Measurements from ENCODE around the gene TOP2A. TPM values are rescaled to one million over a fixed set of nuclear protein-coding genes. Genes with fewer than 3 reads are reported as not detected.

Gene TOP2A
- total and polyA plus RNA-seq, 10 donors, result 5.5 to 37.5 (median 13.5) TPM

DNA sequence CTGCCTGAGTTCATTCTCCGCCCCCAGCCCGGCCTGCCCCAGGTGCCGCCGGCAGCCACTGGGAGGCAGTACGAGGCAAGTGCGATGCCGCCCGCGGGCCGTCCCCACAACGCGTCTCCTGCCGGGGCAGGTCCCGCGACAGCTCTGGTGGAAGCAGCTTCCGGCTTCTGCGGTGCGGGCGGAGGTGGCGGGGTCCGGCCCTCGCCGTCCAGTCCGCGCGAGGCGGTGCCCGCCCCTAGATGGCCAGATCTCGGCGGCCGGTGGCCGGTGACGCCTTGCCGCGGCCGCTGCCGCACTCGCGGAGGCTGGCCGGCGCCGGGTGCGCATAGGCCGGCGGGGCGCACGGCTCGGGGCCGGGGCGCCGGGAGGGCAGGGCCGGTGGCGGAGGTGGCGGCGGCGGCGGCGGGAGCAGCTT lies 55.0 kb downstream of the TOP2A start:
- 1 to 2% (median 1%) methylated on average over 21 to 58 of the region's 58 CpGs for WGBS, 5 donors
- H3K27me3 ChIP-seq (replicated peaks in 1 of 7), result peaks cover 0 to 42% (median 6%) of the 10 kb centered on the region in 7 donors
- peaks cover 7 to 54% (median 31%) of the 10 kb centered on the region in 6 donors for H3K4me1 ChIP-seq
- TF ChIP-seq, protein P1, sequence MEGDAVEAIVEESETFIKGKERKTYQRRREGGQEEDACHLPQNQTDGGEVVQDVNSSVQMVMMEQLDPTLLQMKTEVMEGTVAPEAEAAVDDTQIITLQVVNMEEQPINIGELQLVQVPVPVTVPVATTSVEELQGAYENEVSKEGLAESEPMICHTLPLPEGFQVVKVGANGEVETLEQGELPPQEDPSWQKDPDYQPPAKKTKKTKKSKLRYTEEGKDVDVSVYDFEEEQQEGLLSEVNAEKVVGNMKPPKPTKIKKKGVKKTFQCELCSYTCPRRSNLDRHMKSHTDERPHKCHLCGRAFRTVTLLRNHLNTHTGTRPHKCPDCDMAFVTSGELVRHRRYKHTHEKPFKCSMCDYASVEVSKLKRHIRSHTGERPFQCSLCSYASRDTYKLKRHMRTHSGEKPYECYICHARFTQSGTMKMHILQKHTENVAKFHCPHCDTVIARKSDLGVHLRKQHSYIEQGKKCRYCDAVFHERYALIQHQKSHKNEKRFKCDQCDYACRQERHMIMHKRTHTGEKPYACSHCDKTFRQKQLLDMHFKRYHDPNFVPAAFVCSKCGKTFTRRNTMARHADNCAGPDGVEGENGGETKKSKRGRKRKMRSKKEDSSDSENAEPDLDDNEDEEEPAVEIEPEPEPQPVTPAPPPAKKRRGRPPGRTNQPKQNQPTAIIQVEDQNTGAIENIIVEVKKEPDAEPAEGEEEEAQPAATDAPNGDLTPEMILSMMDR (IDR thresholded peaks at IDR 0.05 in 8 of 11, conservative IDR thresholded peaks at IDR 0.05 in 3 of 11), result peak; percentile 8 to 83 (median 62)
- TF ChIP-seq POLR2A (IDR thresholded peaks at IDR 0.05), result no peak
- TF ChIP-seq POLR2AphosphoS5 (IDR thresholded peaks at IDR 0.05), result peak in 2 of 3 donors; percentile 67 to 78
- H3K9me3 ChIP-seq, result no peaks in the 10 kb centered on the region
- H3K36me3 ChIP-seq, result no peaks in the 10 kb centered on the region
- intact Hi-C loops (cut with DNase I; ENCODE audit: low total_unique reads), result loop anchor here (5.0 kb wide), 1 partner anchor 55 kb away; the partner anchor contains the start of gene TOP2A
- peak overlapping the region; percentile 30 to 78 (median 56) for H3K4me3 ChIP-seq
- peak; percentile 94 for DNase-seq
- H3K27ac ChIP-seq, result peak overlapping the region in 5 of 8 donors; percentile 78 to 84 (median 81)

DNA sequence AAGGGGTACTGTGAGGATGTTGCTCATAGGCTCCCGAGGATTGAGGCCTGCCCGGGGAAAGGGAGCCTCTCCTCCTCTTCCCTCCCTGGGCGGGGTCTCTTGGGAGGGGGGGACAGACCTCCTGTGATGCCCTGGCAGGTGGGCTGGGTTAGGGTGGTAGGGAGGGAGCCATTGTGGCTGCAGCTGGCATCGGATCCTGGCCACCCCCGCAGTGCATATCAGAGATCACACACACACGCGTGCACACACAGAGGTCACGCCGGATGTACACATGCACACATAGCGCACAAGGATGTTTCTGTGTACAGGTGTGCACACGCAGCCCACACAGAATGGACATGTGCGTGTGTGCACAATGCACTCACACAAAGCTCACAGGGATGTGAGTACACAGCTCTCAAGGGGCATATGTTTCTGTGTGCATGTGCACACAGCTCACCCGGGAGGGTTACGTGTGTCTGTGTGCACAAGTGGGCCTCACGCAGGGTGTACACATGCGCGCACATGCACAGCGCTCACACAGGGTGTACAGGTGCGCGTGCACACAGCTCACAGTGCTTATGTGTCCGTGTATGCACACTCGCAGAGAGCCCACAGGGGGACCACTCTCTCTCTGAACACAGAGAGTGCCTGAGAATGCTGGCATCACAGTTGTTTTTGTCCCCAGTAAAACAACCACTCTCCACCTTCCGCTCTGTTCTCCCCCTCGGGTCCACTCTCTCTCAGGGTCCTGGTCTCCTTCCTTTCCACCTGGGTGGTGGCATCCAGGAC lies 55.6 kb downstream of the TOP2A start:
- H3K36me3 ChIP-seq, result peaks cover 0 to 5% (median 0%) of the 10 kb centered on the region in 6 donors
- H3K27ac ChIP-seq, result peak overlapping the region in 2 of 8 donors; percentile 79 to 81
- no peak for TF ChIP-seq POLR2A (IDR thresholded peaks at IDR 0.05)
- TF ChIP-seq, protein P1 (IDR thresholded peaks at IDR 0.05 in 8 of 11, conservative IDR thresholded peaks at IDR 0.05 in 3 of 11), result no peak
- no peak for TF ChIP-seq POLR2AphosphoS5 (IDR thresholded peaks at IDR 0.05)
- H3K27me3 ChIP-seq (replicated peaks in 1 of 7), result peaks cover 0 to 42% (median 6%) of the 10 kb centered on the region in 7 donors
- WGBS, 5 donors, result 67 to 78% (median 72%) methylated on average over 9 to 24 of the region's 24 CpGs
- intact Hi-C loops (cut with DNase I; ENCODE audit: low total_unique reads), result loop anchor here (5.0 kb wide), 1 partner anchor 55 kb away; the partner anchor contains the start of gene TOP2A
- peaks cover 7 to 60% (median 34%) of the 10 kb centered on the region in 6 donors for H3K4me1 ChIP-seq
- peak overlapping the region in 7 of 8 donors; percentile 47 to 78 (median 57) for H3K4me3 ChIP-seq
- no peaks in the 10 kb centered on the region for H3K9me3 ChIP-seq
- DNase-seq, result no peak

DNA sequence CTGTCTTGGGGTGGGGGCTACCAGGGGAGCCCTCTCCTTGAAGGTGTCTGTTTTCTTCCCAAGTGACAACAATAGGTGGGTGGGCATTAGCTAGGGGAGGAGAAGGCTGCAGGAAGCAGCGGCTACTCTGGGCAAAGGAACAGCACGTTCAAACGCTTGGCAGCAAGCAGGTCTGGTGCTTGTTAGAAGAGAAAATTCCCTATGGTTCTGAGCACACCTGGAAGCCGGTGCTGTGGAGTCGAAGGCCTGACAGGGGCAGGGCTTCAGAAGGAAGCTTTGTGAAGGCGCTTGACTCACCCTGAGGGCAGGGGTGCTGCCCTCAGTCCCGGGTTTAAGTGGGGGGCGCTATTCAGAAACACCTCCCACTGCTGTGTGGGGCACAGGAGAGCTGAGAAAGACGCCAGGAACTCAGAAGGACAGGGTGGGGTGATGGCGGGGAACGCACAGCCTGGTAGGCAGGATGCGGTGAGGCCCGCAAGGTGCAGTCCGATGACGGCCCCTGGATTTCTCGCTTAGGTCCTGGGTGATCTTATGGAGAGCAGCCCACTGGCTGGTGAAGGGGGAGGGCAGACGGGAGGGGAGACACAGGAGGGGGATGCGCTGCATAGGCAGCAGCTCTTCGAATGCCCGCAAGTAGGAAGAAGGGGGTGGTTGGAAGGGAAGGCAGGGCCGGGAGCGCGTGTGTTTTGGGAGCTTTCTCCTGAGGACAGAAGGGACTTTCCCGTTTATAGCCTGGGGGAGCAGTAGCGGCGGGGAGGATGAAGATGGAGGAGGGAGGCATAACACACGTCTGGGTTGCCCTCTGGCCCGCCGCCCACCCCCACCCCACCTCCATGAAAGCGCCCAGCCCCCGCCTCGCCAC lies 56.4 kb downstream of the TOP2A start:
- Histone ChIP-seq H3K4me1 (peaks cover 7 to 68% (median 35%) of the 10 kb centered on the region in 6 donors), H3K4me3 (no peak overlapping the region), H3K36me3 (peaks cover 0 to 13% (median 5%) of the 10 kb centered on the region in 6 donors), H3K27me3 (replicated peaks in 1 of 7) (peaks cover 0 to 42% (median 6%) of the 10 kb centered on the region in 7 donors), H3K9me3 (no peaks in the 10 kb centered on the region), H3K27ac (no peak overlapping the region)
- intact Hi-C loops (cut with DNase I; ENCODE audit: low total_unique reads), result loop anchor here (5.0 kb wide), 1 partner anchor 56 kb away; the partner anchor contains the start of gene TOP2A
- TF ChIP-seq, protein P1 (IDR thresholded peaks at IDR 0.05 in 8 of 11, conservative IDR thresholded peaks at IDR 0.05 in 3 of 11), result no peak
- TF ChIP-seq POLR2AphosphoS5 (IDR thresholded peaks at IDR 0.05), result no peak
- TF ChIP-seq POLR2A (IDR thresholded peaks at IDR 0.05), result no peak
- 64 to 77% (median 68%) methylated on average over 30 to 32 of the region's 32 CpGs for WGBS, 5 donors
- peak; percentile 69 for DNase-seq
